ENCODE results near the gene FXYD1.

- TF ChIP-seq EZH2 (IDR thresholded peaks at IDR 0.05; ENCODE audit: borderline replicate concordance, low read depth, low read length, severe bottlenecking) (no peak), POLR2A (IDR thresholded peaks at IDR 0.05; ENCODE audit: low read depth, low read length) (no peak), CTCF (IDR thresholded peaks at IDR 0.05; ENCODE audit: extremely low read depth in 1 of 2, insufficient read depth in 1 of 2, low read depth in 1 of 2, low read length in 2 of 2) (no peak), POLR2AphosphoS5 (IDR thresholded peaks at IDR 0.05; ENCODE audit: insufficient read depth, low read depth, low read length) (no peak), MYC (IDR thresholded peaks at IDR 0.05; ENCODE audit: low read depth, low read length) (no peak)
Measured at GRCh38 chr19:35140207-35140961, 1.8 kb downstream of the FXYD1 start.
